Ecto neural progenitor cell (in vitro differentiated cells): Measurements from ENCODE around the gene TSPAN15.
"Not testable (repeated sequence)": the region's sequence is repeated elsewhere in the genome, so short reads cannot be mapped to it uniquely, and the experiment has no call there.

ENCODE experiments used
- DNase-seq: peaks from one replicate; pipeline ENCODE4 v3.0.0-alpha.2; 2018; ENCODE audit warnings: low spot score

Gene TSPAN15

DNA sequence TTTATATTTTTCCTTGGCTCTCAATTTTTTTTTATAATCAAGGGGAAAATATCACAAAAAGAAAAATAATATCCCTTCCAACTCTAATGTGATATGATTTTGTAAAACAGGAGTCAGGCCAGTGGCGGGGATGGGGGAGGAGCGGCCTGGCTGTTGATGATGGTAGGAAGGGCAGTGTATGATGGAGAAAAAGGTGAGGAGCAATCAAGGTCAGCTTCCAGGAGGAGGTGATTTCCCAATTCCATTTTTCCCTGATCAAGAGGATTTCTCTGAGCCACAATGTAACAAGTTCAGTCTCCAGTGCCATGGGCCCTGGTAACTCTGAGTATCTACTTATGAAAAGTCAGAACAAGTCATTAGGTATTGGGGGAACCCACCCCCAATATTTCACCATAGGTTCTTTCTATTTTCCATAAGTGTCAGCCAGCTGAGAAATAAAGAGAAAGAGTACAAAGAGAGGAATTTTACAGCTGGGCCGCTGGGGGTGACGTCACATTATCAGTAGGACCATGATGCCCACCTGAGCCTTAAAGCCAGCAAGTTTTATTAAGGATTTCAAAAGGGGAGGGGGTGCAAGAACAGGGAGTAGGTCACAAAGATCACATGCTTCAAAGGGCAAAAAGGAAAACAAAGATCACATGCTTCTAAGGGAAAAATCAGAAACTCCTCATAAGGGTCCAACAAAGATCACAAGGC is 37.0 kb downstream of the TSPAN15 start:
- not testable (repeated sequence) for DNase-seq

DNA sequence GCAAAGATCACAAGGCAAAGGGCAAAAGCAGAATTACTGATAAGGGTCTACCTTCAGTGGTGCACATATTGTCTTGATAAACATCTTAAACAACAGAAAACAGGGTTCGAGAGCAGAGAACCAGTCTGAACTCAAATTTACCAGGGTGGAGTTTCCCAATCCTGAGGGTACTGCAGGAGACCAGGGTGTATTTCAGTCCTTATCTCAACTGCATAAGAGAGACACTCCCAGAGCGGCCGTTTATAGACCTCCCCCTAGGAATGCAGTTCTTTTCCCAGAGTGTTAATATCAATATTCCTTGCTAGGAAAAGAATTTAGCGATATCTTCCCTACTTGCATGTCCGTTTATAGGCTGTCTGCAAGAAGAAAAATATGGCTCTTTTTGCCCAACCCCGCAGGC is 37.6 kb downstream of the TSPAN15 start:
- not testable (repeated sequence) for DNase-seq

DNA sequence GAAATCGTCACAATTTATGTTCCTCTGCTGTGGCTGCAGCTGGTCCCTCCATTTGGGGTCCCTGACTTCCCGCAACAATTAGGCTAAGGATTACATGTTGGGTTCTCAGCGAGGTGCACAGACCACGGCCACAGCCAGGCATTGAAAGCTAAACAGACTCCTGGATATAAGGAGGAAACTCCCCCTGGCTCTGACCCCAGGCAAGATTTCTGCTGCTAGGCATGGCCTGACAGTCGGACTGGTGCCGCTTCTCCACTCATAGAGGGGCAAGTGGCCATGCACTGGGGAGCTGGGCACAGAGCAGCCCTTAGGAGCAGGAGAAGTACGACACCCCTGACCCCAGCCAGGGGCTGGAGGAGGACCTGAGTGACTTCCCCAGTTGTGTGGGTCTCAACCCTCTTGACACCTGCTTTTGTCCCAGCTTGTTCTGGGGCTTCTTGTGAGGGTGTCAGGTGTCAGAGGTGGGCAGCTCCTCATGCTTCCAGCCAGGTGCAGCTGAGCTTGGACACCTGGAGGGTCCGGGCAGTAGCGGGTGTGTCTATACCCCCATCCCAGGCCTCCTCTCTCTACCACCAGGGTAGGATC is 38.3 kb downstream of the TSPAN15 start:
- no peak for DNase-seq

DNA sequence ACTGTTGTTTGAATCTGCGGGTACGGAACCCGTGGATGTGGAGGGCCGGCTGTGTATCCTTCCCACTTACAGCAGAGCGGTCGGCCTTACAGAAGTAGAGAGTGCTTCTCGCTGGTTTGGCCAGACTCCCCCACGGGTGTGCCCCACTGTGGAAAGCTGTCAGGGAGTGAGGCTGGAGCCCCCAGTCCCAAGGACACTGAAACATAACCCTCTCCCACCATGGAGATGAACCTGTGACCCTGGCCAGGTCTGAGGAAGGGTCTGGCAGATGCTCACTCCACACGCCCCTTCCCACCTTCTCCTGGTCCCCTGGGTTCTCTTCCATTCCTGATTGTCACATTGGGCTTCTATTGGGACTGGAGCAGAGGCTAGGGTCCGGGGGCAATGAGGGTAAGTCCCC is 39.6 kb downstream of the TSPAN15 start:
- DNase-seq, result no peak

DNA sequence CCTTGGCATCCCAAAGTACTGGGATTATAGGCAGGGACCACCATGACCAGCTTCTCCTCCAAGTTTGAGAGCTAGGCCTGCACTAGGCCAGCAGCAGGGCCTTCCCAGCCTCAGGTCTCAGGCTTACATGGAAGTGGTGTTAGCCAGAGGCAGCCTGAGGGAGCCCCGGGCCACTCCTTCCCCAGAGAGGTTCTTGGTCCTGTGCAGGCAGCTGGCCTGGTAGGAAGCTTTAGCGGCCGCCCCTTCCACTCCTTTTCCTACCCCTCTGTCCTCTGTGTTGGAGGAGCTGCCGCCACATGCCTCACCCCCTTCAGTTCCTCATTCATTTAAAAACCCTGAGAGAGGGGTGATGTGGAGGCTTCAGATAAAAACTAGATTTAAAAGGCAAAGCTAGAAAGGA is 40.3 kb downstream of the TSPAN15 start:
- no peak for DNase-seq

DNA sequence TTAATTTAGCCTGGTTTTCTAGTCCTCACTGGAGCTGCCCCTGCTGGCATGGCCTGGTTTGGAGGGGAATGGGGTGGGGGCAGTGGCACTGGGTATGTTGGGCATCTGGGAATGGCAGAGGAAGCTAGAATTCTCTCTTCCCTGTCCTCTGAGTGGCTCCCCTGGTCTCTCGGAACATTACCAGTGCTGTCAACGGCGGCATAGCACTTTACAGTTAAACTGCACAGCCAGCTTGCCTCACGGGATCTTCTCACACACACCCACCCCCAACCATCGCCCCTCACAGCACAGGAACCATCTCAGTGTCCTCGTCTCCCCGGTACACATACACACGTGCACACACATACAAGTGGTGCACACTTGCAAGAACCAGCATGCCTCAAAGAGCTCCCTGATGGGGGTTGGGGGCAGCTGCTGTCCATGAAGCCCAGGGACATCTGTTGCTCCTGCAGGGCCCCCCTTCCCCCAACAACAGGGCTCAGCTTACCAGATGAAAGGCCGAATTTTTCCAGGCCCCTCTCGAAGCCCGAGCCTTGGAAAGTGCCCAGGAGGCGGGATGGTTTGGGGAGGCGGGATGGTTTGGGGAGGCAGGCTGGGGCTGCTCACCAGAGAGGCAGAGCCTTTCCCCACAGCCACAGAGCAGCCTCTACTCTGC is 41.0 kb downstream of the TSPAN15 start:
- DNase-seq, result no peak

DNA sequence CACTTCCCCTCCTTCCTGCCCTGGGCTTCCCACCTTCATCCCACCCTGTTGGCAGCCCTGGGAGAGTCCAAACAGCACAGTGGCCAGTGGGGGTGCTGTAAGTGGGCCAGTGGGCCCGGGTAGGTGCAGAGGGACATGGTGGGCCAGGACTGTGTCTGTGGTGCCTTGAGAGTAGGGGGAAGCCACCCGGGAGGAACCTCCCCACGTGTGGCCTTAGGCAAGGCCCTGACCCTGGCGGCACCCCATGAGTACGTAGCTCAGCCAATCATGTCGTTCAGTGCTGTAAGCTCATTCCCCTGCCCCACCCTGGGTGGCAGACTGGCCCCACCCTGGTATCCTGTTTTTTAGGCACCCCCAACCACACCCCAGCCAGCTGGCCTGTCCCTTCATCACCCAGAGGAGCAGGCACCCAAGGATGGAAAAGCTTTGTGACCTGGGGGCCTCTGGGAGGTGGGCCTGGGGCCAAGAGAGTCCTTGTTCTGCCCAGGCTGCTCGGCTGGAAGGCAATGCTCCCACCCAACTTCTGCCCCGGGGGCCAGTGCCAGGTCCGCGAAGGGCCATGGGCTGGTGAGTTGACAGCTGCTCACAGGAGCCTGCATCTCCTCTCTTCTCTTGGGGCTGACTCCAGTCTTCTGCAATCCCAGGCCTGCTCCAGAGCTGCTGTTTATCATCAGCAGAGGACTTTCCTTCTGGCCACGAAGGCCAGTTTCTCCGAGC is 41.6 kb downstream of the TSPAN15 start:
- no peak for DNase-seq

DNA sequence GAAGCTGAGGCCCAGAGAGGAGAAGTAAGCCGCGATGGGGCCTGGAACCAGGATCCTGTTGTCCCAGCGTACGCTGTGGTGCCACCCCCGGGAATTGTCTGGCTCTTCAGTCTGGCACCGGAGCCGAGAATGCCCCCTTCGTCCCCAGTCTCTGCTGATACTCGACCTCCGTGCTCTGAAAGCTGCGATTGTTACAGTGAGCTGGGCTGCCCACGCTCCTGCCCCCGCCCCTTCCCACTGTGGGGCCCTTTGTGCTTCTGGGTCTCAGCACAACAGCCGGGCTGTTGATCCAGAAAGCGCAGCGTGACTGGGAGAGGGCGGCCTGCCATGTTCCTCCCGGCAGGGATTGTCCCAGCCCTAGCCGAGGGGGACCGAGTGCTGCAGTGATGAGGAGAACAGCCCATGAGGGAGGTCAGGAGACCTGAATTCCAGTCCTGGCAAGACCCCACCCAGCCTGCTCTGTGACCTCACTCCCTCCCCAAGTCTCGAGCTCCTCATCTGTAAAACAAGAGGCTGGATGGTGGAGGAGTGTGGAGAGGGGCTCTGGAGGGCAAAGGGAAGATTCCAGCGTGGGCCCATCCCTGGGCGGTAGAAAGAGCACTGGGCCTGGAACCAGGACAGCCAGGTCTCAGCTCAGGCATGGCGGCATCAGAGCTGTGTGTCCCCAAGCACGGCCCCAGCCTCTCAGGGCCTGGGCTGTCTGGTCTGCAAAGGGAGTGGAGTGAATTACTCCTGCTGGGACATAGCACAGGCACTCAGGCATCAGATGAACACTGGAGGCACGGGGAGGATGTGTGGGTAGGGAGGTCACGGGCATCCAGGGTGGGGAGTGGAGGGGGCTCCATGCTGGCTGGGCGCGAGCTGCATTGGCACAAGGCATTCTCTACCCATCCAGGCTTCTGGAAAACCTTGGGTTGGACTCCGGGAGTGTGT is 43.6 kb downstream of the TSPAN15 start:
- DNase-seq, result no peak

DNA sequence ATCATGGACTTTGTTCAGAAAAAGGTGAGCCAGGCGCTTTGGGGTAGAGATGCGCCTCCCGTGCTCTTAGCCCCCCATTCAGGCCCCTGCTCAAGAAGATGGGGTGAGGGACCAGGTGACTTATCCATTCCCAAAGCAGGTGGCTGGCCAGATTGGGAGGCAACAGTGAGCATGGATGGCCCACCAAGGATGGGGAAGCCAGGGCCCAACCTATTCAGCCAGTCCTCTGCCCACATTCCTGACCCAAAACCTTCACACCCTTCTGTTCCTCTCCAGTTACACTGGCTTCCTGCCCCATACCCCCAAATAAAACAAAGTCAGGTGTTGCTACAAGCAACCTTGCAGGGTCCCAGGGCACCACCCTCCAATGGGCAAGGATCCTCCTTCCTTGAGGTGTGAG is 44.4 kb downstream of the TSPAN15 start:
- DNase-seq, result no peak

DNA sequence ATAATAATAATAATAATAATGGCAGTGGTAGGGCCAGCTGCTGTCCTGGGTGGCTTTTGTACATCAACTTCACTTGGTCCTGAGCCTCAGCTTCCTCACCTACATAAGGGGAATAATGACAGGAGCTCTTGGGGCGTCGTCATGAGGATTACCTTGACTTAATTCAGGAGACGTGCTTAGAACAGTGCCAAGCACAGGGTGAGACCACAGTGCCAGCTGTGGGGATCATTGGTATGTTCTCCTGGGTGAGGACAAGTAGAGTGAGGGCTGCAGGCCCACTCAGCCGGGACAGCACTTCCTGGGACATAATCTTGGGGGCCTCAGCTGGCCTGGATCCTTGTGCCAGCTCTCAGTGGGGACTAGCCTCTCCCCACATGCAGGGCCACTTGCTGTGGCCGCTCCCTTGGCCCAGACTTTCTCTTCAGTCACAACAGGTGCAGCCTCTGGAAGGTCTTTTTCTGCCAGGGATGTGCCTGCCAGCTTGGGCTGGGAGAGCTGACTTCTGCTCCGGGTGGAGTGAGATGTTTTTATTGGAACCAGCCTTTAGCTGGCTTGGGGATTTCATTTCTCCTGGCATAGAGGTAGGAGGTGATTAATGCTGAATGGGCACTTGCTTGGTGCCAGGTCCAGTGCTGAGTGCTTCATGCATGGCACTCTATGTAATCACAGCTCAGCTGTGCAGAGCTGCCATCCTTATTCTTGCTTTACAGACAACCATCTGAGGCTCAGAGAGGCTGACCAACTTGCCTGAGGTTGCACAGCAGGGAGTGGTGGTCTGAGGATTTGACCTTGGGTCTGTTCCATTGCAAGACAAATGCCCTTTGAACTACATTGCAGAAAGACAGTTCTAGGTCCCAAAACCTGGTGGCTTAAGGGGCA is 45.3 kb downstream of the TSPAN15 start:
- no peak for DNase-seq

DNA sequence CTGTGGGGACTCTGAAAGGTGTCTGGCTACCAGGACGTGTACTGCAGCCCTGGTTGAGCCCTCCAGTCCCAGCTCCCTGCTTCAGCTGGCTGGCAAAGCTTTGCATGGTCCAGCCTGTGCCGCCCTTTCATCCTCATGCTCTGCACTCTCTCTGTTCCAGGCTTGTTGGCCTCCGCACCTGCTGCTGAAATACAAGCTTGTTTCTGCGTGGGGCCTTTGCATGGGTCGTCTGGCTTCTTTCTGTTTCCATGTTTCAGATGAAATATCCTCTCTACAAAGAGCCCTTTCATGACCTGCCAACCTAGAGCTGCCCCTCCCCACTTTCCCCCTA is 45.9 kb downstream of the TSPAN15 start:
- no peak for DNase-seq

DNA sequence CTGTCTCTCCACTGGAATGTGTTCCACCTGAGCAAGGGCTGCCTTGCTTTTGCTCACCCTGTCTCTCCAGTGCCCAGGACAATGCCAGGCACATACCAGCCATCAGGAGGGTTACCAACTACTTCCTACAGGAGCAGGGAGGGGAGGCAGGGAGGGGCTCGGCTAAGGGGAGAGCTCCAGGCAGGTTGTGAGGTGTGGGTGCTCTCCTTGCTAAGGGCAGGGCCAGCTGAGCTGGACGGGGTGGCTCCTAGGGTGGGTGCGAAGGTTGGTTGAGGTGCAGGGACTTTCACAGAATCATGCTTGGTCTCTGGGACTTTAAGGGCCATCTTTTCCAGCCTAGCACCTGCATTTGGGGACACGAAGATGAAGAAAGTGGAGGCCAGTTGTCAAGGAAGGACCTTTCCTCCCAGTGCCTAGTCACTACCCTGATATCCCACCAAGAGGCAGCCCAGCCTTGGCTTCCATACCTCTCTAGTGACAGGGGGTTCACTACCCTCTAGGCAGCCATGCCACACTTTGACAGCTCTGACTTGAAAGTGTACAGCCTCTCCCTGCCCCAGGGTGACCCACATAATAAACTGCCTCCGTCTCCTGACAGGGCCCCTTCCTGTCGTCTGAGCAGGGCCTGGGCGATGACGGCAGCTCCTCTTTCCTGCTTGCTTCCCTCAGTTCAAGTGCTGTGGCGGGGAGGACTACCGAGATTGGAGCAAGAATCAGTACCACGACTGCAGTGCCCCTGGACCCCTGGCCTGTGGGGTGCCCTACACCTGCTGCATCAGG is 46.5 kb downstream of the TSPAN15 start:
- no peak for DNase-seq

DNA sequence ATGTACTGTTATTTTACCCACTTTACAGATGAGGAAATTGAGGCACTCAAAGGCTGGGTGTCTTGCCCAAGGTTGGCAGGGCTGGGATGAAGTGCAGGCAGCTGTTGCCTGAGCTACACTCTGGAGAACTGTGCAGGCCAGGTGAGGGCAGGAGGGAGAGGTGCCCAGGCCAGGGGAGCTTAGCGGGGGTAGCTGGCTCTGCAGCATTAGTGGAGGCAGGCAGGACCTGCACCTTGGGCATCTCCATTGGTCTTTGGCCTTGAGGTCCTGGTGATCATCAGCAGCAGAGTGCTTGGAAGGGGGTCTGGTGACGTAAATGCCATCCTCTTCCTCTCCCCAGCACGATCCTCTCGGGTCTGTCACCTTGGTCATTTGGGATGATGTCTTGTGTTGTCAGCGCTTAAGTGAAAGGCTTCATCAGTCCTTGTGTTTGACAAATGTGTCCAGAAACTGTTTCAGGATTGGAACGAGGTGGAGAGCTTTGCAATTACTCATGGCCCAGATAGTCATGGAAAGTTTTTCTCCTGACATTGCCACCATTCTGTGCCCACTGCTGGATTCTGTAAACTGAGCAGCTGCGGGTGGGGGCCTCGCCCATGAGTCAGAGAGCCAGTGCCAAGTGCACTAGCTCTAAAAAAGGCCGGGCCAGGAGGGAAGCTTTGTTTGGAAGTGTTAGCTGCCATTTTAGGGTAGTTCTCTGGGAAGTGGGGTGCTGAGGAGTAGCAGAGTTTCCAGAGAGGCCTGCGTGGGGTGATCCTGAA is 47.6 kb downstream of the TSPAN15 start:
- no peak for DNase-seq

DNA sequence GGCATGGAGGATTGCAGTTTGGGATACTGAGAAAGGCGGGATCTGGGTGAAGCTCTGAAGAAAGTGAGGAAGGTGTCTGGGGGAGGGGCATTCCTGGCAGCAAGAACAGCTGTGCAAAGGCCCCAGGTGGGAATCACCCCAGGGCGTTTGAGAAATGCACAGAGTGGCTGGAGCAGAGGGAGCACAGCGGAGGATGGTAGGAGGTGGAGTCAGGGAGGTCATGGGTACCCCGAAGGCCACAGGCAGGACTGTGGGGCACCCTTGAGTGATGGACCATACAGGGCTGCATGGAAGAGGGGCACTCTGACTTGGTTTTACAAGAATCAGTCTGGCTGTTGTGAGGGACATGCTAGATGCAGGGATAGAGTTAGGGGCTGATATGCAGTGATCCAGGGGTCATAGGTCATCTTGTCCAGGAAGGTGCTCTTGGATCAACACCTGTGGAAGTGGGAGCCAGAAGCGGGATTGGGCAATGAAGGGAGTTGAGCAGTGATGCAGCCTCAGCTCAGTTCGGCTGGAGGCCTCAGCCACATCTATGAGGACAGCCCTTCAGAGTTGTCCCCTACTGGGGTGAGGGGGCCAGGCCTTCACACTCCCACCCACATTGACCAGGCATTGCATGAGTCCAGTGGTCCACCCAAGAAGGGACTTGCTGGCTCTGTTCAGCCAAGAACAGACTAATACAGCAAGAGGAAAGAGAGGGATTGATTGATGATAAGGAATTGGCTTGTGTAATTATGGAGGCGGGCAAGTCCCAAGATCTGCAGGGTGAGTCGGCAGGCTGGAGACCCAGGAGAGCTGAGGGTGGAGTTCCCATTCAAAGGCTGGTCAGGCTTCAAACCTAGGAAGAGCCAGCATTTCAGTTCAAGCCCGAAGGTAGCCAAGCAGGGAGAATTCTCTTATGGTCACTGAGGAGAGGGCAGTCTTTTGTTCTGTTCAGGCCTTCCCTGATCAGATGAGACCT is 48.7 kb downstream of the TSPAN15 start:
- no peak for DNase-seq

DNA sequence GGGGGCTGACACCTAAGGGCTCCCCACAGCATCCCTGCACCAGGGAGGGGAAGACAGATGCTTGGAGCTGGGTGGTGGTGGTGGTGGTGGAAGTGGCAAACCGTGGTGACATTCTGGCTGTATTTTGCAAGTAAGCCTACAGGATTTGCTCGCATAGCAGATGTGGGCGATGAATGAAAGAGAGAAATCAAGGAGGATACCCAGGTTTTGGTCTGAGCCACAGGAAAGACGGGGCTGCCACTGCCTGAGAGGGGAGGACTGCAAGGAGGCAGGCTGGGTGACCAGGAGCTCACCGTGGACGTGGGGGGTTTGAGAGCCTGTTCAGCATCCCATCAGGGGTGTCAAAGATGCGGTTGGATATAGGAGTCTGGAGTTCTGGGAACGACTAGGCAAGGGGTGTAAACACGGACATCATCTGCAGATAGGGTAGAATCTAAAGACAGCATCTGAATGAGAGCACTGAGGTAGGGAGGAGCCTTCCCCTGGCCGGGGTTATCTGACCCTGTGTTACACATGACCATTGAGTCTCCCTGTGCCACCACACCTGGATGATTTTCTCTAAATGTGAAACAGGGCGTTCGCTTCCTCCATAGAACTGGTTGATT is 49.7 kb downstream of the TSPAN15 start:
- DNase-seq, result peak; percentile 17

DNA sequence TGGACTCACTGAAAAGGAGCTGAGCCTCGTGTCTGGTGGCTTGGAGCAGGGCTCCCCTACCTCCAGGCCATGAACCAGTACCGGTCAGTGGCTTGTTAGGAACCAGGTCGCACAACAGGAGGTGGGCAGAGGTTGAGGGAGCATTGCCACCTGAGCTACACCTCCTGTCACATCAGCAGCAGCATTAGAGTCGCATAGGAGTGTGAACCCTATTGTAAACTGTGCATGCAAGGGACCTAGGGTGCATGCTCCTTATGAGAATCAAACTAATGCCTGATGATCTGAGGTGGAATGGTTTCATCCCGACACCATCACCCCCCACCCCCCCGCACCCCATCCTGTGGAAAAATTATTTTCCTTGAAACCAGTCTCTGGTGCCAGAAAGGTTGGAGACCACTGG is 50.4 kb downstream of the TSPAN15 start:
- peak; percentile 16 for DNase-seq

DNA sequence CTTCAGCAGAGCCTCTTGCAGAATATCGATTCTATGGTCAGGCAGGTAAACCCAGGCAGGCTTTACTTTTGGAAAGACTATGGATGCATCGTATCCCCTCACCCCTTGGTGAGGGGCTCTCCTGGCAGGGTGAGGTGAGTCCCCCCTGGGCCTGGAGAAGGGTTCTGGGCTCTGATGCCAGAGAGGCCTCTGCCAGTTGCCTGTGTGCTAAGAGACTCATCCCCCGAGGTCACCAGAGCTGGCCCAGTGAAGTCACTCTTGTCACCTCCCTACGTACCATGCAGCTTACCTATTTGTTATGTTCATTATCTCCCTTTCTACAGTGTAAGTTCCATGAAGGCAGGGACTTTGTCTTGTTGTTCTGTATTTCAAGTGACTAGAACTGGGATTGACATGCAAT is 51.3 kb downstream of the TSPAN15 start:
- no peak for DNase-seq
